Activated B cell treated with CpG ODN at 0.5 μM for 24 hours (primary cell): Measurements from ENCODE around the gene CRADD. TPM values are rescaled to one million over a fixed set of nuclear protein-coding genes. Genes with fewer than 3 reads are reported as not detected.

ENCODE experiments used
- ATAC-seq: fragments of 200-7000 bp; cut with Tn5 transposase; one replicate; pipeline ENCODE4 v1.10.0; 2021; ENCODE audit warnings: low read depth, mild to moderate bottlenecking, moderate library complexity
- CTCF ChIA-PET: fragments of 350-600 bp; sonication (Branson Sonifier 250); formaldehyde crosslinking; loops from one replicate; lab custom pipeline; 2021; ENCODE audit warnings: antibody characterized with exemption; lab: Charles Lee
- POLR2A ChIA-PET: fragments of 350-600 bp; sonication (Branson Sonifier 250); formaldehyde crosslinking; loops from one replicate; lab custom pipeline; 2021; ENCODE audit warnings: antibody characterized with exemption; lab: Charles Lee
- DNase-seq: peaks from one replicate; pipeline ENCODE4 v3.0.0; 2022
- H3K27ac Mint-ChIP-seq: one replicate; pipeline ENCODE4 v1.8.0; 2020; ENCODE audit warnings: mixed read lengths
- H3K27me3 Mint-ChIP-seq: one replicate; pipeline ENCODE4 v1.8.0; 2021; ENCODE audit warnings: mixed read lengths
- H3K36me3 Mint-ChIP-seq: one replicate; pipeline ENCODE4 v1.8.0; 2021; ENCODE audit warnings: low read depth, mixed read lengths
- H3K4me1 Mint-ChIP-seq: one replicate; pipeline ENCODE4 v1.8.0; 2021; ENCODE audit warnings: mixed read lengths
- H3K4me3 Mint-ChIP-seq: one replicate; pipeline ENCODE4 v1.8.0; 2020; ENCODE audit warnings: mild to moderate bottlenecking, mixed read lengths
- H3K9me3 Mint-ChIP-seq: one replicate; pipeline ENCODE4 v1.8.0; 2020; ENCODE audit warnings: mixed read lengths
- intact Hi-C: fragments of 100-400 bp; cut with micrococcal nuclease; formaldehyde crosslinking; loops from one replicate; pipeline ENCODE4 v1.15.1; 2024
- total RNA-seq: library from RNA; stranded (reverse); gene quantifications from 2 replicates; pipeline ENCODE4 v1.2.3, GENCODE V29; 2022
- TF ChIP-seq, protein P1 (sequence below): fragments of 200-600 bp; IDR thresholded peaks from one replicate; pipeline ENCODE4 v1.8.0; 2022; ENCODE audit warnings: antibody characterized with exemption, mild to moderate bottlenecking

Gene CRADD
- total RNA-seq, 1 donor from 2014 or later = 15.3 TPM

- Mint-ChIP-seq H3K4me3 (no peak overlapping the region), H3K4me1 (peaks cover 15% of the 10 kb centered on the region), H3K36me3 (peaks cover 12% of the 10 kb centered on the region), H3K27me3 (no peaks in the 10 kb centered on the region), H3K27ac (no peak overlapping the region), H3K9me3 (no peaks in the 10 kb centered on the region)
- intact Hi-C loops = no loop called here
- ATAC-seq (no peak), DNase-seq (no peak)
- TF ChIP-seq, protein P1, sequence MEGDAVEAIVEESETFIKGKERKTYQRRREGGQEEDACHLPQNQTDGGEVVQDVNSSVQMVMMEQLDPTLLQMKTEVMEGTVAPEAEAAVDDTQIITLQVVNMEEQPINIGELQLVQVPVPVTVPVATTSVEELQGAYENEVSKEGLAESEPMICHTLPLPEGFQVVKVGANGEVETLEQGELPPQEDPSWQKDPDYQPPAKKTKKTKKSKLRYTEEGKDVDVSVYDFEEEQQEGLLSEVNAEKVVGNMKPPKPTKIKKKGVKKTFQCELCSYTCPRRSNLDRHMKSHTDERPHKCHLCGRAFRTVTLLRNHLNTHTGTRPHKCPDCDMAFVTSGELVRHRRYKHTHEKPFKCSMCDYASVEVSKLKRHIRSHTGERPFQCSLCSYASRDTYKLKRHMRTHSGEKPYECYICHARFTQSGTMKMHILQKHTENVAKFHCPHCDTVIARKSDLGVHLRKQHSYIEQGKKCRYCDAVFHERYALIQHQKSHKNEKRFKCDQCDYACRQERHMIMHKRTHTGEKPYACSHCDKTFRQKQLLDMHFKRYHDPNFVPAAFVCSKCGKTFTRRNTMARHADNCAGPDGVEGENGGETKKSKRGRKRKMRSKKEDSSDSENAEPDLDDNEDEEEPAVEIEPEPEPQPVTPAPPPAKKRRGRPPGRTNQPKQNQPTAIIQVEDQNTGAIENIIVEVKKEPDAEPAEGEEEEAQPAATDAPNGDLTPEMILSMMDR = no peak
- ChIA-PET CTCF (interaction anchor here (1.3 kb wide), 1 partner anchor 419 kb away, joined by 3 read pairs; no protein-coding TSS in a partner anchor), POLR2A (no interaction called here)
Observed at GRCh38 chr12:93682846-93683261, 5.7 kb downstream of the CRADD start.

DNA sequence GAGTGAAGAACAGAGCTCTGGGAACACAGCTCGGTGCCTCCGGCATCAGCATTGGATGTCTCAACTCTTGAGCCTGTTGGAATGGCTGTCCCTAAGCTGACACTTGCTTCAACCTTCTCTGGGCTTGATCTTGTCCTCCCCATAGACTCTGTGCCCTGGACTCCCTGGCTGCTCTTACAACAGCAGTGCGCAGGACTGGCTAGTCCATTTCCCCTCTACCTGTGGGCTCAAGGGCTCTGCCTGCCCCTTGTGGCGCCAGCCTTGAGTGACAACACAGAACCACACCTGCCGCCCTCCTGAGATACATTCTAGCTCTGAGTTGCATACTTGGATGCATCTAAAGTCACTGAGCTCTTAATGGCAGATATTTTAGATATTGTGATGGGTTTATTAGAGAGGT is 6.2 kb downstream of the CRADD start:
- CTCF ChIA-PET = interaction anchor here (1.3 kb wide), 1 partner anchor 418 kb away, joined by 3 read pairs; no protein-coding TSS in a partner anchor
- Mint-ChIP-seq H3K4me3 (no peak overlapping the region), H3K27ac (no peak overlapping the region), H3K36me3 (peaks cover 12% of the 10 kb centered on the region), H3K4me1 (peaks cover 10% of the 10 kb centered on the region), H3K27me3 (no peaks in the 10 kb centered on the region), H3K9me3 (no peaks in the 10 kb centered on the region)
- no peak for ATAC-seq
- no peak for DNase-seq
- POLR2A ChIA-PET = no interaction called here
- TF ChIP-seq, protein P1 = no peak
- intact Hi-C loops = no loop called here

DNA sequence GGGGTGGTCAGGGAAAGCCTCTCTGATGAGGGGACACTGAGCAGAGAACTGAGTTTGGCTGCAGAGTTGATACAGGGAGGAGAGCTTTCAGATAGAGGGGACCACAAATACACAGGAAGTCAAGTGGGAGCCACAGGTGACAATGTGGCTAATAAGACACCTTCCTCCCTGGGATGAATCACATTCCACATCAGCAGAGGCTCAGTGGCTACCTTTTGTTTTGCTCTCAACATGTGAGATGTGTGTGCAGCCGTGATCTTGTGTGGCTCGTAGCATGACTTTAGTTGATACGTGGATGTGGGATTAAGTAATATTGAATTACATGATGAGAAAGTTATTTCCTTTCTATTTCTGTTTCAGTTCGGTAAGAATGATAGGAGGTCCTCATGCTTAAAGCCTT is 7.5 kb downstream of the CRADD start:
- TF ChIP-seq, protein P1 = no peak
- DNase-seq = no peak
- H3K36me3 Mint-ChIP-seq = peaks cover 7% of the 10 kb centered on the region
- peaks cover 7% of the 10 kb centered on the region for H3K4me1 Mint-ChIP-seq
- no peak for ATAC-seq
- ChIA-PET CTCF (no interaction called here), POLR2A (no interaction called here)
- no peaks in the 10 kb centered on the region for H3K27me3 Mint-ChIP-seq
- intact Hi-C loops = no loop called here
- no peak overlapping the region for H3K4me3 Mint-ChIP-seq
- H3K27ac Mint-ChIP-seq = no peak overlapping the region
- no peaks in the 10 kb centered on the region for H3K9me3 Mint-ChIP-seq

DNA sequence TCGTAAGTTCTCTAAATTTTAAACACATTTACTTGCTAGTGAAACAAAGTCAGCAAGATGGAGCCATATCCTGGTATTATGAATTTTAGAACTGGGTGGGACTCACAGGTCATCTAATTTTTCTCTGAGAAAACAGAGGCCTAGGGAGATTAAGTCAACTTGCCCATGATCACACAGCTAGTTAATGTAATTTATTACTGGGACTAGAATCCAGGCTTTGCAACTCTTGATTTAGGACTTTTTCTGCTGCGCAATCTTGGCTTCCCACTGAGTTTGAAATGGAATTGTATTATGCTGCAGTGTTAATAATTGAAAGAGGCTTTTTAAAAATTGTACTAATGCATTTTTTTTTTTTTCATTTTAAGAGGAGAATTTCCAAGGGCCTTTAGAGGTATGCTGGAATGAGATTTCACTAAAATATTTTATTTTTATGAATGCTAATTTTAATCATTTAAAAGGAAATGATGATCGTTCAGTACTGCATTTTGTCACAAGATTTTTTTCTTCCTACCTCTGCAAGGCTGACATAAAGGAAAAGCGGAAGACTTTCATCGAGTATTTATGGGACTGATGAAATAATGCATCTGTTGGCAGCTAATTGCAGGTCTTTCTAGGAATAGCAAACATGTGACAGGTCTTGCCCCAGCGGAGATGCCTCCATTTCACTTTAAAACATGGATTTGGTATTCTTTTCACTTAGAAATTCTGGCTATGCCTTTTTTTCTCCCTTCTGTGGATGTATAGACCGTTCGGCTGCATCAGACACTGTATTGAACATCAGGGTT is 9.6 kb downstream of the CRADD start:
- TF ChIP-seq, protein P1 = no peak
- ATAC-seq (no peak), DNase-seq (no peak)
- no peak overlapping the region for H3K27ac Mint-ChIP-seq
- peaks cover 4% of the 10 kb centered on the region for H3K4me1 Mint-ChIP-seq
- no peaks in the 10 kb centered on the region for H3K27me3 Mint-ChIP-seq
- peaks cover 10% of the 10 kb centered on the region for H3K36me3 Mint-ChIP-seq
- H3K4me3 Mint-ChIP-seq = no peak overlapping the region
- CTCF ChIA-PET = no interaction called here
- H3K9me3 Mint-ChIP-seq = no peaks in the 10 kb centered on the region
- intact Hi-C loops = no loop called here
- POLR2A ChIA-PET = no interaction called here

- Mint-ChIP-seq H3K4me3 (no peak overlapping the region), H3K36me3 (peaks cover 13% of the 10 kb centered on the region), H3K4me1 (peaks cover 4% of the 10 kb centered on the region), H3K9me3 (peaks cover 11% of the 10 kb centered on the region), H3K27ac (no peak overlapping the region), H3K27me3 (no peaks in the 10 kb centered on the region)
- no peak for ATAC-seq
- ChIA-PET POLR2A (no interaction called here), CTCF (no interaction called here)
- TF ChIP-seq, protein P1 = no peak
- intact Hi-C loops = no loop called here
- no peak for DNase-seq
Observed at GRCh38 chr12:93689076-93689834, 12.1 kb downstream of the CRADD start.
